ENCODE data around the gene MSANTD4.
"Not testable (repeated sequence)": the region's sequence is repeated elsewhere in the genome, so short reads cannot be mapped to it uniquely, and the experiment has no call there.

Gene MSANTD4

GRCh38 chr11:106012744-106013143 lies 9.3 kb downstream of the MSANTD4 start:
- no peak for DNase-seq

GRCh38 chr11:106011481-106011880 lies 10.6 kb downstream of the MSANTD4 start:
- no peak for DNase-seq

- DNase-seq = not testable (repeated sequence)
These were observed 18.9 kb downstream of the MSANTD4 start for GRCh38 chr11:106003094-106003493.

- DNase-seq = no peak
These were observed 20.6 kb downstream of the MSANTD4 start for GRCh38 chr11:106001304-106002012.

- DNase-seq = no peak
These were observed 30.2 kb downstream of the MSANTD4 start for GRCh38 chr11:105991888-105992287.

GRCh38 chr11:105989124-105989523 lies 32.9 kb downstream of the MSANTD4 start:
- DNase-seq = no peak

GRCh38 chr11:105988197-105988596 lies 33.8 kb downstream of the MSANTD4 start:
- DNase-seq = no peak

- no peak for DNase-seq
These were observed 35.5 kb downstream of the MSANTD4 start for GRCh38 chr11:105986554-105986953.

GRCh38 chr11:105979997-105980703 lies 41.9 kb downstream of the MSANTD4 start:
- no peak for DNase-seq

- no peak for DNase-seq
These were observed 46.9 kb downstream of the MSANTD4 start for GRCh38 chr11:105975128-105975527.

- DNase-seq = no peak
These were observed 52.3 kb downstream of the MSANTD4 start for GRCh38 chr11:105969756-105970155.

GRCh38 chr11:105968021-105968697 lies 53.9 kb downstream of the MSANTD4 start:
- no peak for DNase-seq

- no peak for DNase-seq
These were observed 61.5 kb downstream of the MSANTD4 start for GRCh38 chr11:105960252-105961245.
